RWPE1 (cell line): ENCODE measurements around the gene SAPCD2.

ENCODE experiments used
- CTCF ChIA-PET: fragments of 350-600 bp; sonication (Branson Sonifier 250); formaldehyde crosslinking; extraction: SDS; loops from one replicate; lab custom pipeline; 2021; lab: Yijun Ruan, JAX
- POLR2A ChIA-PET: fragments of 400-600 bp; formaldehyde crosslinking; extraction: SDS; loops from one replicate; lab custom pipeline; 2020; ENCODE audit warnings: antibody characterized with exemption; ENCODE audit not compliant: low non-redundant PET; lab: Yijun Ruan, JAX
- DNase-seq: peaks from one replicate; pipeline ENCODE4 v3.0.0; 2012; ENCODE audit warnings: low spot score
- H3K27ac ChIP-seq: fragments of 450-650 bp; 2 replicates; pipeline ENCODE4 v1.5.1; 2017
- CTCF ChIP-seq: fragments of 450-650 bp; conservative IDR thresholded peaks from 2 replicates; pipeline ENCODE4 v1.5.1; 2017; ENCODE audit warnings: low read depth, mild to moderate bottlenecking

SAPCD2 gene

GRCh38 chr9:137087409-137087925, 17.1 kb upstream of the SAPCD2 start:
- H3K27ac ChIP-seq = peak overlapping the region; percentile 97
- DNase-seq = no peak
- CTCF ChIA-PET = interaction anchor here (0.6 to 3.2 kb wide), 4 partner anchors 10 to 41 kb away, joined by 3 to 12 read pairs (median 4); no protein-coding TSS in a partner anchor
- POLR2A ChIA-PET = interaction anchor here (0.5 to 1.7 kb wide), 6 partner anchors 9 to 139 kb away, joined by 3 to 15 read pairs (median 4); partner anchors contain the start of genes ANAPC2, RNF224, SAPCD2 and SSNA1
- TF ChIP-seq CTCF = no peak

- peak within 1 kb of the TSS; percentile 97 for H3K27ac ChIP-seq
- DNase-seq = peak; percentile 100
- ChIA-PET CTCF (interaction anchor here (0.5 to 2.1 kb wide), 7 partner anchors 11 to 48 kb away, joined by 3 to 12 read pairs (median 3); partner anchors contain the start of gene NPDC1), POLR2A (interaction anchor here (0.6 to 1.7 kb wide), 8 partner anchors 10 to 154 kb away, joined by 3 to 15 read pairs (median 4); partner anchors contain the start of genes ANAPC2, RNF224, SAPCD2 and SSNA1)
- no peak for TF ChIP-seq CTCF
Observed at GRCh38 chr9:137086531-137087408, 16.4 kb upstream of the SAPCD2 start, which contains the start of gene MAN1B1. Gene MAN1B1 (plus strand): TSS chr9:137086985. CDS start chr9:137087000, 15 bp downstream.

GRCh38 chr9:137085920-137086530, 15.7 kb upstream of the SAPCD2 start:
- DNase-seq = peak; percentile 55
- TF ChIP-seq CTCF = no peak
- ChIA-PET CTCF (interaction anchor here (0.6 to 2.1 kb wide), 5 partner anchors 12 to 48 kb away, joined by 3 to 12 read pairs (median 3); partner anchors contain the start of gene NPDC1), POLR2A (interaction anchor here (0.5 to 1.7 kb wide), 8 partner anchors 11 to 154 kb away, joined by 3 to 15 read pairs (median 4); partner anchors contain the start of genes ANAPC2, RNF224, SAPCD2 and SSNA1)
- peak overlapping the region; percentile 97 for H3K27ac ChIP-seq

- TF ChIP-seq CTCF = no peak
- CTCF ChIA-PET = interaction anchor here (0.6 to 2.5 kb wide), 5 partner anchors 17 to 62 kb away, joined by 6 to 15 read pairs (median 11); partner anchors contain the start of gene NPDC1
- H3K27ac ChIP-seq = peak overlapping the region; percentile 97
- POLR2A ChIA-PET = interaction anchor here (0.6 kb wide), 1 partner anchor 26 kb away, joined by 4 read pairs; no protein-coding TSS in a partner anchor
- DNase-seq = peak; percentile 62
Observed at GRCh38 chr9:137084526-137084925, 14.2 kb upstream of the SAPCD2 start.

- peak; percentile 97 for DNase-seq
- H3K27ac ChIP-seq = peak overlapping the region; percentile 97
- ChIA-PET CTCF (interaction anchor here (0.5 to 2.5 kb wide), 10 partner anchors 16 to 390 kb away, joined by 3 to 15 read pairs (median 3); partner anchors contain the start of gene NPDC1), POLR2A (interaction anchor here (0.6 to 0.8 kb wide), 3 partner anchors 13 to 37 kb away, joined by 4 to 5 read pairs (median 4); partner anchors contain the start of genes NPDC1 and SAPCD2)
- TF ChIP-seq CTCF = no peak
Observed at GRCh38 chr9:137083394-137084004, 13.1 kb upstream of the SAPCD2 start.
